GM20431 (cell line): Measurements from ENCODE around the gene NISCH.

Source experiments
- in situ Hi-C: fragments of 300-500 bp; cut with MseI, MboI; formaldehyde crosslinking; loops from one replicate; pipeline ENCODE4 v1.15.0; 2020; ENCODE audit warnings: low sequenced_read_pairs; ENCODE audit not compliant: unreplicated experiment

Gene NISCH

DNA sequence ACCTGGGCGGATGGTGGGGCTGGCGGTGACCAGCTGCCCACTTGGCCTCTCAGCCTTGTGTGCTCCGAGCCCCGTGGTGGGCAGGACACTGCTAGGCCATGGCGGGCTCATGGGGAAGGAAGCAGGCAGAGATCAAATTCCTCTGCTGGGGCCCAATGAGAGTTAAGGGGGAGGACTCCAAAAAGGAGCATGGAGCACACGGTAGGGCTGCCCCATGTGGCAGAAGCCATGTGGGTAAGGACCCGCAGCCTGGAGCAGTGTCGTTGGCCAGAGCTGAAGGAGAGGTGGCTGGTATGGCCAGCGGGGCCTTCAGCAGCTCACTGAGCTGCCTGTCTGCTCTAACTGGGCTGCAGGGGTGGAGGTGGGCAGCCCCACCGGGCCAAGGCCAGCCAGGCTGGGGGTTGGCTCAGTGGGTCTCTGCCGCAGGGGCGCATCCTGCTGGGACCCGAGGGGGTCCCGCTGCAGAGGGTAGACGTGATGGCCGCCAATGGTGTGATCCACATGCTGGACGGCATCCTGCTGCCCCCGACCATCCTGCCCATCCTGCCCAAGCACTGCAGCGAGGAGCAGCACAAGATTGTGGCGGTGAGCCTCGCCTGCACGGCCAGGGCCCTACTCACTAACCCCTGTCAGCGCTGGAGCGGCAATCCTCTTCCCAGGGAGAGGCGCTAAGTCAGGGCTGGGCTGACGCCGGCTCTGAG is 51.0 kb downstream of the NISCH start:
- in situ Hi-C loops, result no loop called here

DNA sequence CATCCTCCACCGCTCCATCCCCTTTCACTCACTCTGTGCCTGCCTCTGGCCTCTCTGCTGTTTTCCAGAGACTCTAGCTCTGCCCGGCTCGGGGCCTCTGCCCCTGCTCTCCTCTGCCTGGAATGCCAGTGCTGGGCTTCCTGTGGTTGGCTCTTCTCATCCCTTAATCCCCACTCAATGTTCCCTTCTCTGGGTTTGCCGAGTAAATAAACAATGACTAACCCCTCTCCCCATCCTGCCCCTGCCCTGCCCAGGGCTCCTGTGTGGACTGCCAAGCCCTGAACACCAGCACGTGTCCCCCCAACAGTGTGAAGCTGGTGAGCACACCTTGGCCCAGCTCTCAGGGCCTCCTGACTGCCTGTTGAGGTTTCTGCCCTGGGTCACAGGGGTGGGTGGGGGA is 52.0 kb downstream of the NISCH start:
- in situ Hi-C loops, result no loop called here

DNA sequence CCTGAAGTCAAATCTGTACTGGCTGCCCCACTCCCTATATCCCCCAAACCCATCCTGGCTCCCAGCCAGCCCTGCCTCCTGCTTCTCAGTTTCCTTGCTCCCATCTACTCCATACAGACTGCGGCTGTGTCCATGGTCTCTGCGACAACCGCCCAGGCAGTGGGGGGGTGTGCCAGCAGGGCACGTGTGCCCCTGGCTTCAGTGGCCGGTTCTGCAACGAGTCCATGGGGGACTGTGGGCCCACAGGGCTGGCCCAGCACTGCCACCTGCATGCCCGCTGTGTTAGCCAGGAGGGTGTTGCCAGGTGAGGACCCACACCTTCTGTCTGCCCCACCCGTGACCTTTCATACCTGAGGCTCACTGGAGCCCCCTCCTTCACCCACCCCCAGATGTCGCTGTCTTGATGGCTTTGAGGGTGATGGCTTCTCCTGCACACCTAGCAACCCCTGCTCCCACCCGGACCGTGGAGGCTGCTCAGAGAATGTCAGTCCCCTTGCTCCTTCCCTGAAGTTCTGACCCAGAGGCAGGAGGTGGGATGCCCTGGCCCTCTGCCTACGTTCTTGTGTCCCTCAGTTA is 54.4 kb downstream of the NISCH start:
- in situ Hi-C loops, result no loop called here

DNA sequence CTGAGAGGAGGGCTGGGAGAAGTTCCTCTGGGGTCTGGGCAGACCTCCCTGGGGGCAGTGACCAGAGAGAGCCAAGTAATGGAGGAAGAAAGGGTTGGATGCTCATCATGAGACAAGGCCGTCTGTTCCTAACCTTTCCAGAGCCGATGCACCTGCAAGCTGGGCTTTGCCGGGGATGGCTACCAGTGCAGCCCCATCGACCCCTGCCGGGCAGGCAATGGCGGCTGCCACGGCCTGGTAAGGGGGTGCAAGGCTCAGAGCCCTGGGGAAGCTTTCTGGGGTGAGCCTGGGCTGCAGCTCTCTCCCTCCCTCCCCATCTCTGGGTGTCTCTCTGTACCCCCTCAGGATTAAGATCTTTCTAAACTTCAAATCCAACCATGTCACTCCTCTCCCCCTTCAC is 56.1 kb downstream of the NISCH start:
- in situ Hi-C loops, result no loop called here

DNA sequence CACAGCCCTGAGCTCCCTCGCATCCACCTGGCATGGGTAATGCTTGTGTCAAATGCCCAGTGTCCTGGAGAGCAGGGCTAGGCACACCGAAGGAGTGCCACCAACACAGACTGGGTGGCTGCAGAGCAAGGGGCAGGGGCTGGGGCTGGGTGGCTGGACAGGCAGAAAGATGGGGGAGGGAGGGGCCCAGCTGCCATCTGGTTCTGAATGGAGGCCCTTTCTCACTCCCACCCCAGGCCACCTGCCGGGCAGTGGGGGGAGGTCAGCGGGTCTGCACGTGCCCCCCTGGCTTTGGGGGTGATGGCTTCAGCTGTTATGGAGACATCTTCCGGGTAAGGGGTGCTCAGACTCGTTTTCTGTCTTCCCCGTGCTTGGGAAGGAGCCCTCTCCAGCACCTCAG is 56.7 kb downstream of the NISCH start:
- in situ Hi-C loops, result no loop called here

DNA sequence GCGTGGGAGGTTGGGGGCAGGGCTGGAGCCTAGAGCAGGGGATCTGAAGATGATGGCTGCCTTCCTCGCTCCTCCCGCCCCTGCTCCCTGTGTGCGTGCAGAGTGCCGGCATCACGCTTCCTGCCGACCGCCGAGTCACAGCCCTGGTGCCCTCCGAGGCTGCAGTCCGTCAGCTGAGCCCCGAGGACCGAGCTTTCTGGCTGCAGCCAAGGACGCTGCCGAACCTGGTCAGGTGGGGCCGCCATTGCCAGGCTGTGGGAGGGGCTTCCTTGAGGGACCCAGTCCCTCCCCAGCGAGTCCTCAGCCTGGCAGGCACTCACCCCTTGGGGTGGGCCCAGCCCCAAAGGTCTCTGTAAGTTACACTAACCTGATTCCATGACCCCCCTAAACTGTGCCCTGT is 57.3 kb downstream of the NISCH start:
- in situ Hi-C loops, result no loop called here

DNA sequence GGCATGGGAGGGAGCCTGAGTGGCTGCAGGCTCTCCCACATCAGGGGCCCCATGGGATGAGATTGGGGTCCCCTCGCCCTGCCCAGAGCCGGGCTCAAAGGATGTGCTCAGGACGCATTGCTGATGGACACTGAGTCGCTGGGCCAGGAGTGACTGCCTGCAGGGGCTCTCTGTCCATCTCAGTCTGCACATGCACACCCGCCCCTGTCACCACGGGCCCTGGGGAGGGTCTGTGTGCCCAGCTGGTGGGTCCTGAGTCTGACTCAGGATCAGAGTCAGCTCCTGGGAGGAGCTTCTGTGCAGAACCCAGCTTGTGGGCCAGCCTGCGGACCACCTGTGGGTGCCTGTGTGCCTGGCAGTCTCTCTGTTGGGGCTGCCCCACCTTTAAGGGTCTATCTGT is 57.9 kb downstream of the NISCH start:
- in situ Hi-C loops, result no loop called here

DNA sequence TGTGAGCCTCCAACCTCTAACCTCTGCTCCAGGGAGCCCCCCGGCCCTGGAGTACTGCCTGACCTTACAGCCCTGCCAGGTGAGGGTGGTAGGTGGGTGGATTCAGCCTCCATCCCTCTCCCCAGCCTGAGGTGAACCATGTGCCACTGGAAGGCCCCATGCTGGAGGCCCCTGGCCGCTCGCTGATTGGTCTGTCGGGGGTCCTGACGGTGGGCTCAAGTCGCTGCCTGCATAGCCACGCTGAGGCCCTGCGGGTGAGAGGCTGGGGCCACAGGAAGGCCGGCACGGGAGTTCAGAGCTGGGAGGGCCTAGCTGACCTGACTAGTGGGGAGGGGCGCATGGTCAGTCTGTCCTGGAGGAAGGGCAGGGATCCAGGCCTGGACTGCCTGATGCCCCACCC is 59.2 kb downstream of the NISCH start:
- in situ Hi-C loops, result no loop called here

DNA sequence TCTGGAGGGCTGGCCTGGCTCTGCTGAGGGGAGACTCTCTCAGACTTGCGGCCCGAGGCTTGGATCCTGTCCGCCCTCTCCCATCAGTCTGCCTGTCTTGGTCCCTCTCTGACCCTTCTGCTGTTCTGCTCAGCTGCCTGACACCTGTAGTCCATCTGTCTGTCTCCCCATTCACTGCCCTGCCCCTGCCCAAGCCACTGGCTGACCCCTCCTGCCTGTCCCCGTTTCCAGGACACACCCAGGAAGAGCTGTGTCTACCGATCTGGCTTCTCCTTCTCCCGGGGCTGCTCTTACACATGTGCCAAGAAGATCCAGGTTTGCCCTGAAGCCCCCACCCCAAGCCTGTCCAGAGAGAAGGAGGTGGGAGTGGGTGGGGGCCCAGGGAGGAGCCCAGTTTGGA is 59.8 kb downstream of the NISCH start:
- in situ Hi-C loops, result no loop called here

DNA sequence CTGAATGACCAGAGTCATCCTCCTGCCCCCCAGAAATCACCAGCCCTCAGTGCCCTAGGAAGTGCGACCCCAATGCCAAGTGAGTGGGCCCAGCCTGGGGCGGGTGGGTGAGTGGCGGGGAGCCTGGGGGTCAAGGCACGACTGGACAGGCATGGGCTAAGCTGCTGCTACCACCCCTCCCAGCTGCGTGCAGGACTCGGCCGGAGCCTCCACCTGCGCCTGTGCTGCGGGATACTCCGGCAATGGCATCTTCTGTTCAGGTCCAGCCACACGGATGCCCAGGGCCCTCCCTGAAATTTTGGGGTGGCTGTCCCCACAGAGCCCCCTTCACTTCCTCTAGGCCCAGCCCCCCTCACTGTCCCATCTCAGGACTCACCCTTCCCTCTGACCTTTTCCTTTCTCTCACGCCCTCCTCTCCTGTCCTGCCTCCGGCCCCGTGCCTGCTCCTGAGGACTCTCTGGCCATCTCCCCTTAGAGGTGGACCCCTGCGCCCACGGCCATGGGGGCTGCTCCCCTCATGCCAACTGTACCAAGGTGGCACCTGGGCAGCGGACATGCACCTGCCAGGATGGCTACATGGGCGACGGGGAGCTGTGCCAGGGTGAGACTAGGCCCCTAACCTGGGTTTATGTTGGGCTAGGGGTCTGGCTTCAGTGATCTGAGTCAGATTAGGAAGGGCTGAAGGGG is 61.2 kb downstream of the NISCH start:
- in situ Hi-C loops, result no loop called here

DNA sequence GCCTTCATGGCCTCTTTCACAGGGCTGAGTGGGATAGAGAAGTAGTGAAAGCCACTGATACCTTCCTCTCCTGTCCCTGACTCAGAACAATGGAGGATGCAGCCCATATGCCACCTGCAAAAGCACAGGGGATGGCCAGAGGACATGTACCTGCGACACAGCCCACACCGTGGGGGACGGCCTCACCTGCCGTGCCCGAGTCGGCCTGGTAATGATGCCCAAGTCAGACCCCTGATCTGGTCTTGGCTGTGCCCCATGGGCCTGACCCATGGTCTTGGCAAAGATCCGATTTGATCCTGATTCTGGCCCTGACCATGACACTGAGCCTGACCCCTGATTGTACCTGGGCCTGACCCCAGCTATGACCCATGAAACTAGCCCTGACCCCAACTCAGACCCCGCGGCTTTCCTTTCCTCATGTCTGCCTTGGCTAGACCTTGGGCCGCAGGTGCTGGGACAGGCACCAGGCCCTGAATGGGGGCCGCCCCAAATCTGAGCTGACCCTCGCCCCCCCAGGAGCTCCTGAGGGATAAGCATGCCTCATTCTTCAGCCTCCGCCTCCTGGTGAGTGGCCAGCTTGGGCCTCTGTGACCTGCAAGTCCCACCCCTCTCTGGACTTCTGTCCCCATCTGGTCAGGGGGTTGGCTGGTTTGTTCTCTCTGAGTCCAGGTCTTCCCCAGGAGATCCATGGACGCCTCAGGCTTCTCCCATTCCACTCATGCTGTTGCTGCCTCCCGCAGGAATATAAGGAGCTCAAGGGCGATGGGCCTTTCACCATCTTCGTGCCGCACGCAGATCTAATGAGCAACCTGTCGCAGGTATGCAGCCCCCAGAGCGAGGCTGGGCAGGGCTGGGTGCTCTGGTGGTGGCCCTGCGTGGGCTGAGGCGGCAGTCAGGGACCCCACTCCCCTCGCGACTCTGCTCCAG is 62.7 kb downstream of the NISCH start:
- in situ Hi-C loops, result no loop called here

DNA sequence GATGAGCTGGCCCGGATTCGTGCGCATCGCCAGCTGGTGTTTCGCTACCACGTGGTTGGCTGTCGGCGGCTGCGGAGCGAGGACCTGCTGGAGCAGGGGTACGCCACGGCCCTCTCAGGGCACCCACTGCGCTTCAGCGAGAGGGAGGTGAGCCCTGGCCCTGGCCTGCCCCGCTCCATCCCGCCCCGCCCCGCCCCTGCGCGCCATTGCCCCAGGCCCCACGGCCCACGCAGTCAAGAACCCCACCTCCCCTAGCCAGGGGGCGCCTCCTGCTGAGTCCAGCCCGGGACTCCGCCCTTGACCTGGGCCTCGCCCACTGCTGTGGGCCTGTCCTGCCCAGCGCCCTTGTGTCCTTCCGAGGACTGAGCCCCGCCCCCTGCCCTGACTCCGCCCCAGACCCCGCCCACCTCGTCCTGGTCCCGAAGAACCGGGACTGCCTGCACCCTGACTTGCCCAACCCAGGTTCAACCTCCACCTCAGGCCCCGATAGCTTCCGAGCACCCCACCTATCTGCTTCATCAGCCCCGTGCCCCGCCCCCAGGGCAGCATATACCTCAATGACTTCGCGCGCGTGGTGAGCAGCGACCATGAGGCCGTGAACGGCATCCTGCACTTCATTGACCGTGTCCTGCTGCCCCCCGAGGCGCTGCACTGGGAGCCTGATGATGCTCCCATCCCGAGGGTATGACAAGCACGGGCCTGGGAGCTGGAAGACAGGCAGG is 63.5 kb downstream of the NISCH start:
- in situ Hi-C loops, result no loop called here

DNA sequence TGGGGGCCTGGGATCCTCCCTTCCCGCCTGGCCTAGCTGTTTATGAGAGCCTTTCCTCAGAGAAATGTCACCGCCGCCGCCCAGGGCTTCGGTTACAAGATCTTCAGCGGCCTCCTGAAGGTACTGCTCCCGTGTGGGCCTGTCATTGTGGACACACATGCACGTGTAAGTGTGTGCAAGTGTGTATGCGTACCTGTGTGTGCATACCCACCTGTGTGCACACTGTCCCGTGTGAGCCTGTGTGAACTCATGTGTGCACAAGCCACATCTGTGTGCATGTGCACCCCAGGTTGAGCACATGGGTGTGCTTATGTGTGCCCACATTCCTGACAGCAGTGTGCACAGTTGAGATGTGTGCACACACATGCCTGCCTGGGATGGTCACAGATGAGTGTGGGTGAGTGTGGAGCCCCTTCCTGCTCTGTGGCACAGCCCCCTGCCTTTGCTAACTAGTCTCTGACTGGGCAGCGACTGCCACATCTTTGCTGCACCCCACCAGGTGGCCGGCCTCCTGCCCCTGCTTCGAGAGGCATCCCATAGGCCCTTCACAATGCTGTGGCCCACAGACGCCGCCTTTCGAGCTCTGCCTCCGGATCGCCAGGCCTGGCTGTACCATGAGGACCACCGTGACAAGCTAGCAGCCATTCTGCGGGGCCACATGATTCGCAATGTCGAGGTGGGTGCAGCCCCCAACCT is 64.2 kb downstream of the NISCH start:
- in situ Hi-C loops, result no loop called here

DNA sequence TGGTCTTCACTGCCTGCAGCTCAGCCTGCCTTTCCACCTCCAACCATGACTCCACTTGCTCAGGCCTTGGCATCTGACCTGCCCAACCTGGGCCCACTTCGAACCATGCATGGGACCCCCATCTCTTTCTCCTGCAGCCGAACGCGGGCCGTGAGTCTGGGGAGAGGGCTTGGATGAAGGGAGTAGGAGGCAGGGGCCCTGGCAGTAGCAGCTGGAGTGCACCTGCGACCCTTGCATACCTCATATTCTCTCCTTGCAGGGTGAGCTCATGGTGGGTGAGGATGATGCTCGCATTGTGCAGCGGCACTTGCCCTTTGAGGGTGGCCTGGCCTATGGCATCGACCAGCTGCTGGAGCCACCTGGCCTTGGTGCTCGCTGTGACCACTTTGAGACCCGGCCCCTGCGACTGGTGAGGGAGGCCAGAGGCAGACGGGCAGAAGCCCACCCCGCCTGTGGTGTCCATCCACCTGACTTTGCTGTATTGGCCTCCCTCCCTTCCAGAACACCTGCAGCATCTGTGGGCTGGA is 64.8 kb downstream of the NISCH start:
- in situ Hi-C loops, result no loop called here

DNA sequence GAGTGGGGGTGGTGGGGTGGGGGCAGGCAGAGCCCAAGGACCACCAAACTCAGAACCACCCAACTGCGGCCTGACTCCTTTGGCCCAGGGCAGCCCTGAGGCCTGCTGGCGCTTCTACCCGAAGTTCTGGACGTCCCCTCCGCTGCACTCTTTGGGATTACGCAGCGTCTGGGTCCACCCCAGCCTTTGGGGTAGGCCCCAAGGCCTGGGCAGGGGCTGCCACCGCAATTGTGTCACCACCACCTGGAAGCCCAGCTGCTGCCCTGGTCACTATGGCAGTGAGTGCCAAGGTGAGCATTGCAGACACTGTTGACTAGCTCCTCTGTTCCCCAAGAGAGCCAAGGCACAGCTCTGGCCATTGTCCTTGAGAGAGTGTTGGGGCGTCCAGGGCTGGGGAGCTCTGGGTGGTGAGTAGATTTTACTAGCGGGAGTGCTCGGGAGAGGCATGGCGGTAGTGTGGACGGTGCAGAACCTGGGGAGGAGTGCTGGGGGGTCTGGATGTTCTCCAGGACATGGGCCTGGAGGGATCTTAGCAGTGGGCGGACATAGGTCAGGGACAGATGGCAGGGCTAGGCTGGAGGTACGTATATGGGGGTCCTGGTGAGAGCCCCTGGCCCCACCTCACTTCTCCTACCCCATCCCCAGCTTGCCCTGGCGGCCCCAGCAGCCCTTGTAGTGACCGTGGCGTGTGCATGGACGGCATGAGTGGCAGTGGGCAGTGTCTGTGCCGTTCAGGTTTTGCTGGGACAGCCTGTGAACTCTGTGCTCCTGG is 65.5 kb downstream of the NISCH start:
- in situ Hi-C loops, result no loop called here

DNA sequence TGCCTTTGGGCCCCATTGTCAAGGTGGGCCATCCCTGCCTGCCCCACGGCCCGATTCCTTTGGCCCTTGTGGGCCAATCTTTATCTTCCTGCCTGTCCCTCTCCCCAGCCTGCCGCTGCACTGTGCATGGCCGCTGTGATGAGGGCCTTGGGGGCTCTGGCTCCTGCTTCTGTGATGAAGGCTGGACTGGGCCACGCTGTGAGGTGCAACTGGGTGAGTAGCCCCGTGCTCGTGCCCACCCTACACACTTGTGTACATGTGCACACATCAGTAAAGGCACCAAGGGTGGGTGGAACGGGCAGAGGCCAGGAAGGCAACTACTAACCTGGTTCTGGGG is 66.1 kb downstream of the NISCH start:
- in situ Hi-C loops, result no loop called here

DNA sequence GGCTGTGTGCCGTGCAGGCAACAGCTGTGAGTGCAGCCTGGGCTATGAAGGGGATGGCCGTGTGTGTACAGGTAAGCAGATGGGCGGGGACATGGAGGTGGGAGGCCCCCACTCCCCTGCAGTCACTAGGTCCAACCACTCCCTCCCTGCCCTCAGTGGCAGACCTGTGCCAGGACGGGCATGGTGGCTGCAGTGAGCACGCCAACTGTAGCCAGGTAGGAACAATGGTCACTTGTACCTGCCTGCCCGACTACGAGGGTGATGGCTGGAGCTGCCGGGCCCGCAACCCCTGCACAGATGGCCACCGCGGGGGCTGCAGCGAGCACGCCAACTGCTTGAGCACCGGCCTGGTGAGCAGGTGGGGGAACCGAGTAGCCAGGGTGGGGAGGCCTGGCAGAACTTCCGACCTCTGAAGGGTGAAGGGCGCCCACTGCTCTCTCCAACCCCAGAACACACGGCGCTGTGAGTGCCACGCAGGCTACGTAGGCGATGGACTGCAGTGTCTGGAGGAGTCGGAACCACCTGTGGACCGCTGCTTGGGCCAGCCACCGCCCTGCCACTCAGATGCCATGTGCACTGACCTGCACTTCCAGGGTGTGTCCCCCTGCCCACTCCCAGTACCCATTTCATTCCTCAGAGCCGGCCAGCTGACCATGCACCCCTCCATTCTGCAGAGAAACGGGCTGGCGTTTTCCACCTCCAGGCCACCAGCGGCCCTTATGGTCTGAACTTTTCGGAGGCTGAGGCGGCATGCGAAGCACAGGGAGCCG is 66.7 kb downstream of the NISCH start:
- in situ Hi-C loops, result no loop called here
